ENCODE results near the gene MT1A. TPM values are rescaled to one million over a fixed set of nuclear protein-coding genes. Genes with fewer than 3 reads are reported as not detected.

MT1A gene
- total and polyA plus RNA-seq, 2 of the 8 experiments (the other 6 are each of a cell fraction or from before 2014, with no cell fraction given) = not detected

GRCh38 chr16:56605475-56605874, 33.0 kb upstream of the MT1A start (continued):
- TF ChIP-seq, protein P1, sequence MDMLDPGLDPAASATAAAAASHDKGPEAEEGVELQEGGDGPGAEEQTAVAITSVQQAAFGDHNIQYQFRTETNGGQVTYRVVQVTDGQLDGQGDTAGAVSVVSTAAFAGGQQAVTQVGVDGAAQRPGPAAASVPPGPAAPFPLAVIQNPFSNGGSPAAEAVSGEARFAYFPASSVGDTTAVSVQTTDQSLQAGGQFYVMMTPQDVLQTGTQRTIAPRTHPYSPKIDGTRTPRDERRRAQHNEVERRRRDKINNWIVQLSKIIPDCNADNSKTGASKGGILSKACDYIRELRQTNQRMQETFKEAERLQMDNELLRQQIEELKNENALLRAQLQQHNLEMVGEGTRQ (IDR thresholded peaks at IDR 0.05; ENCODE audit: low read length) = no peak
- TF ChIP-seq TBP (IDR thresholded peaks at IDR 0.05; ENCODE audit: low read depth, low read length) = no peak

All from H1 (cell line).